Fibroblast of lung (primary cell): ENCODE results near the gene POLR3G. TPM values are rescaled to one million over a fixed set of nuclear protein-coding genes. Genes with fewer than 3 reads are reported as not detected.

Experiments used
- DNase-seq, 2 donors: peaks; one replicate each; pipeline versions ENCODE4 v3.0.0 to v3.0.0-alpha.2; 2010; ENCODE audit warnings: low read depth in 2 of 2
- H2AFZ ChIP-seq: 2 replicates; pipeline ENCODE4 v1.5.1; 2012; ENCODE audit warnings: low read length, control low read depth, inconsistent platforms
- H3K27ac ChIP-seq: 2 replicates; pipeline ENCODE4 v1.5.1; 2011; ENCODE audit warnings: low read length, control low read depth; ENCODE audit not compliant: insufficient read depth
- H3K27me3 ChIP-seq: 2 replicates; pipeline ENCODE4 v1.5.1; 2011; ENCODE audit warnings: mild to moderate bottlenecking, low read length; ENCODE audit not compliant: control insufficient read depth, insufficient read depth
- H3K36me3 ChIP-seq: 2 replicates; pipeline ENCODE4 v1.5.1; 2011; ENCODE audit warnings: low read length; ENCODE audit not compliant: control insufficient read depth, insufficient read depth
- H3K4me1 ChIP-seq: 2 replicates; pipeline ENCODE4 v1.5.1; 2011; ENCODE audit warnings: low read length; ENCODE audit not compliant: control insufficient read depth, insufficient read depth; ENCODE audit errors: extremely low read depth
- H3K4me2 ChIP-seq: 2 replicates; pipeline ENCODE4 v1.5.1; 2011; ENCODE audit warnings: low read length, control low read depth; ENCODE audit not compliant: insufficient read depth; ENCODE audit errors: extremely low read depth
- H3K4me3 ChIP-seq, 4 experiments: fragments of 200-600 bp in 1 of 4; sonication (generic) in 1 of 4; replicated peaks in 1 of 4; 2 replicates each; pipeline ENCODE4 v1.5.1; 2011 to 2016; ENCODE audit warnings: low read length in 4 of 4, low read depth in 3 of 4, mild to moderate bottlenecking in 3 of 4, control low read depth in 2 of 4, inconsistent platforms in 1 of 4, mixed read lengths in 1 of 4; ENCODE audit not compliant: insufficient read depth in 1 of 4; ENCODE audit errors: control extremely low read depth in 1 of 4
- H3K79me2 ChIP-seq: 2 replicates; pipeline ENCODE4 v1.5.1; 2012; ENCODE audit warnings: mild to moderate bottlenecking, low read length, inconsistent platforms; ENCODE audit not compliant: control insufficient read depth, insufficient read depth
- H3K9ac ChIP-seq: 2 replicates; pipeline ENCODE4 v1.5.1; 2011; ENCODE audit warnings: mild to moderate bottlenecking, low read length, control low read depth; ENCODE audit not compliant: insufficient read depth
- H3K9me3 ChIP-seq: 2 replicates; pipeline ENCODE4 v1.5.1; 2012; ENCODE audit warnings: low read depth, low read length; ENCODE audit not compliant: control insufficient read depth, insufficient read depth
- H4K20me1 ChIP-seq: 2 replicates; pipeline ENCODE4 v1.5.1; 2011; ENCODE audit warnings: low read length; ENCODE audit not compliant: control insufficient read depth, insufficient read depth; ENCODE audit errors: extremely low read depth
- CTCF ChIP-seq, 2 donors: IDR thresholded peaks in 1 of 2; conservative IDR thresholded peaks in 1 of 2; 1 replicate in 1 of 2; 2 replicates in 1 of 2; pipeline ENCODE4 v1.5.1; 2011 to 2012; ENCODE audit warnings: low read length in 2 of 2, control low read depth in 1 of 2, inconsistent platforms in 1 of 2, low read depth in 1 of 2, mild to moderate bottlenecking in 1 of 2
- EZH2 ChIP-seq: IDR thresholded peaks from 2 replicates; pipeline ENCODE4 v1.5.1; 2012; ENCODE audit warnings: low read length, control low read depth, mild to moderate bottlenecking; ENCODE audit errors: missing control alignments
- polyA plus RNA-seq, 2 donors: library from polyadenylated mRNA; depleted of rRNA in 1 of 2; stranded (reverse) in 1 of 2; unstranded in 1 of 2; fragments of >200 nt; gene quantifications; 2 replicates each; pipeline ENCODE4 v1.2.1, GENCODE V29; 2011 to 2012; ENCODE audit warnings: missing spikeins in 1 of 2
- total RNA-seq: library from RNA; depleted of rRNA; stranded (reverse); fragments of >200 nt; gene quantifications from 2 replicates; pipeline ENCODE4 v1.2.1, GENCODE V29; 2014

The POLR3G gene
- total and polyA plus RNA-seq, 2 donors (not counting 1 experiment from before 2014, with no cell fraction given): 5.6 to 9.1 TPM

DNA sequence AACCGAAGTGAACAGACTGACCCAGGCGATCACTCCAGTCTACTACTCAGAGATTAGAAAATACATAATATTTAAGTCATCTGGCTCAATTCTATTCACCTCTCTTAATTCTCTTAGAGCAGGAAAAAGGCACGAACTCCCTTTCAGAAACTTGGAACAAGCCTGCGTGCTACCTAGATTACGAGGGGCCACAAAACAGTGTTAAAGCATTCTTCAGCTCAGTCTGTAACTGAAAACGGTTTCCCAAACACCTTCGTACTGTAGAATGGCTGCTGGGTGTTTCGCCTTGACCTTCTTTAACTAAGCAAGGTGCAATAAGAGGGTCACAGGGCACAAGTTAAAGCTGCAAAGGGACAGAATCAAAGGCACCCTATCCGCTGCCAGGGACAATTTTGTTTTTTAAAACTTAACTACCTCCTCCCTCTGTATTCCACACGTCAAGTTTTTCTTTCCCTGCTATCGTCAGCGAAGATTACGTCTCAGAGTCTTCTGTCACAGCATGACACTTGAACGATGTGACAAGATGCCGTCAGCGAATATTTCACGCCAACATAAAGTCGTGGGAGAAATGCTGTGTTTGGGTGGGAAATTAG, 54.0 kb downstream of the POLR3G start:
- H3K4me3 ChIP-seq: peak overlapping the region; percentile 90 to 100 (median 99)
- TF ChIP-seq EZH2 (no peak), CTCF (conservative IDR thresholded peaks at IDR 0.05 in 1 of 2, IDR thresholded peaks at IDR 0.05 in 1 of 2; ENCODE audit: low read depth in 1 of 2, low read length in 2 of 2) (no peak)
- peak overlapping the region; percentile 99 for H3K27ac ChIP-seq
- H4K20me1 ChIP-seq: no peaks in the 10 kb centered on the region
- no peaks in the 10 kb centered on the region for H3K4me1 ChIP-seq
- peak; percentile 27 for DNase-seq
- H3K79me2 ChIP-seq: peaks cover 39% of the 10 kb centered on the region
- peak overlapping the region; percentile 84 for H3K4me2 ChIP-seq
- H3K9ac ChIP-seq: peak overlapping the region; percentile 99
- peaks cover 6% of the 10 kb centered on the region for H3K27me3 ChIP-seq
- H3K36me3 ChIP-seq: no peaks in the 10 kb centered on the region
- H2AFZ ChIP-seq: peak overlapping the region; percentile 92
- no peaks in the 10 kb centered on the region for H3K9me3 ChIP-seq

DNA sequence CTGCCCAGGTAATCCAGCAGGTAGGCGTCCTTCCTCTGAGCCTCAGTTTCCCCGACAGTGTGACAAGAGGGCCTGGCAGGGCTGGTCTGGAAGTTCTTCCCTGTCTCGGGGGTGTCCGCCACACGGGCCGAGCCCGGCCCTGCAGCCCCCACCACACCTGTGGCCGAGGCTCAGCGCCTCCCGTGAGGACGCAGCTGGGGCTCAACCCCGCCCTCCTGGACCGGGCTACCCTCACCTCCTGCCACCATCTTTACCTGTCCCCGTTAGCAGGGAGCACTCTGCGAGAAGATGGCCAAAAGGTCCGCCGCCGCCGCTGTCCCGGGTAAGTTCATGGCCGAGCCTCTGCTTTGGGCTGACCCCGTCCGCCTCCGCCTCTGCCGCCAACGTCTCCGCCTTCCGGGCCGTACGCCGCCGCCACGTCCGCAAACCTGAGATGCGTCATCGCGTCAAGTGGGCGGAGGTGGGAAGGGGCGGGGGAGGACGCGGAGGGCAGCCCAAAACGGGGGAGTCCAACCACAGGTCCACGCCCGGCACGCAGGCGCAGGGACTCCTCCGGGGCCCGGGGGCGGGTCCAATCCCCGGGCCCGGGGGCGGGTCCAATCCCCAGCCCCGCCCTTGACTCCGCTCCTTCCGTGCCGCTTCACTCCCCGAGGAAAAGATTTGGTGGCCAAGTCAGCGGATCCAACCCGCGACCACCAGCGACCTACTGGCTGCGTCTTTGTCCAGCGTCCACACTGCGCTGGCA, 54.7 kb downstream of the POLR3G start, which contains the start of gene LYSMD3:
LYSMD3 (minus strand) TSS at position 391 of the 745 bp plus-strand sequence. CDS start 4,295 bp downstream, outside the sequence.
- H3K27ac ChIP-seq: peak within 1 kb of the TSS; percentile 99
- H4K20me1 ChIP-seq: no peaks in the 10 kb centered on the region
- no peaks in the 10 kb centered on the region for H3K4me1 ChIP-seq
- peak within 1 kb of the TSS; percentile 99 for H3K9ac ChIP-seq
- H3K4me3 ChIP-seq: peak within 1 kb of the TSS; percentile 90 to 100 (median 99)
- peaks cover 39% of the 10 kb centered on the region for H3K79me2 ChIP-seq
- peak; percentile 95 to 97 for DNase-seq
- H3K36me3 ChIP-seq: no peaks in the 10 kb centered on the region
- TF ChIP-seq CTCF (conservative IDR thresholded peaks at IDR 0.05 in 1 of 2, IDR thresholded peaks at IDR 0.05 in 1 of 2; ENCODE audit: low read depth in 1 of 2, low read length in 2 of 2) (no peak), EZH2 (no peak)
- peaks cover 6% of the 10 kb centered on the region for H3K27me3 ChIP-seq
- H2AFZ ChIP-seq: peak within 1 kb of the TSS; percentile 100
- H3K4me2 ChIP-seq: peak within 1 kb of the TSS; percentile 90
- no peaks in the 10 kb centered on the region for H3K9me3 ChIP-seq

GRCh38 chr5:90529939-90530677, 55.4 kb downstream of the POLR3G start:
- peak overlapping the region; percentile 100 for H2AFZ ChIP-seq
- peak overlapping the region; percentile 90 for H3K4me2 ChIP-seq
- H4K20me1 ChIP-seq: no peaks in the 10 kb centered on the region
- peak; percentile 73 to 83 for TF ChIP-seq CTCF (conservative IDR thresholded peaks at IDR 0.05 in 1 of 2, IDR thresholded peaks at IDR 0.05 in 1 of 2; ENCODE audit: low read depth in 1 of 2, low read length in 2 of 2)
- no peak for TF ChIP-seq EZH2
- peaks cover 6% of the 10 kb centered on the region for H3K27me3 ChIP-seq
- H3K9me3 ChIP-seq: no peaks in the 10 kb centered on the region
- no peaks in the 10 kb centered on the region for H3K4me1 ChIP-seq
- peak overlapping the region; percentile 99 for H3K9ac ChIP-seq
- peak overlapping the region; percentile 99 for H3K27ac ChIP-seq
- no peaks in the 10 kb centered on the region for H3K36me3 ChIP-seq
- DNase-seq: peak; percentile 79 to 84
- peaks cover 36% of the 10 kb centered on the region for H3K79me2 ChIP-seq
- peak overlapping the region; percentile 80 to 99 (median 99) for H3K4me3 ChIP-seq
